Measurements from ENCODE around the gene TRAK1.
A peak's percentile ranks its signal among the peaks of the same experiment; 100 is the strongest.

Gene TRAK1

DNA sequence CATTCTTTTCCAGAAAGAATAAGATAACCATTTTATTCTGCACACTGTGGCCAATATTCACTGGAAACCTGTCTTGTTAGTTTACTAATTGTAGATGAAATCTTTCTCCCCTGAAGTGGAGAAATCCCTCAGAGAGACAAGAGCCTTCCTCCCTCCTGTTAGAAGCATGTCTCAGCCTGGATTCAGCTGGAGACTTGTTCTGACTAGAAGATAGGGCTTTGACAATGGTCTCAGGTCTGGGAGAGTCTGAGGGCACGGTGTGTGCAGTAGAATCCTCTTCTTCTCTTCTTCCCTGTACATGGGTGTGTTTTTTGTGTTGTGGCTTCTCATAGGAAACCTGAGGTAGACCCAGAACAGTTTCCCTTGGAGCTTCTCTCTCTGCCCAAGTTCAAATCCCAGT lies 154.9 kb downstream of the TRAK1 start:
- DNase-seq (ENCODE audit: low read depth, low spot score) = no peak
- Histone ChIP-seq H3K36me3 (ENCODE audit: control insufficient read depth, insufficient read depth, low read length) (no peaks in the 10 kb centered on the region), H3K9me3 (ENCODE audit: control insufficient read depth, insufficient read depth, low read length) (no peaks in the 10 kb centered on the region), H3K4me1 (ENCODE audit: control insufficient read depth, insufficient read depth, low read length) (no peaks in the 10 kb centered on the region), H3K4me3 (ENCODE audit: low read length) (no peak overlapping the region), H3K27ac (ENCODE audit: low read length) (no peak overlapping the region), H3K27me3 (ENCODE audit: control insufficient read depth, insufficient read depth, low read length) (no peaks in the 10 kb centered on the region)
- WGBS (ENCODE audit: insufficient coverage, insufficient read length) = no CpG with 5 or more reads among the region's 1 CpG

DNA sequence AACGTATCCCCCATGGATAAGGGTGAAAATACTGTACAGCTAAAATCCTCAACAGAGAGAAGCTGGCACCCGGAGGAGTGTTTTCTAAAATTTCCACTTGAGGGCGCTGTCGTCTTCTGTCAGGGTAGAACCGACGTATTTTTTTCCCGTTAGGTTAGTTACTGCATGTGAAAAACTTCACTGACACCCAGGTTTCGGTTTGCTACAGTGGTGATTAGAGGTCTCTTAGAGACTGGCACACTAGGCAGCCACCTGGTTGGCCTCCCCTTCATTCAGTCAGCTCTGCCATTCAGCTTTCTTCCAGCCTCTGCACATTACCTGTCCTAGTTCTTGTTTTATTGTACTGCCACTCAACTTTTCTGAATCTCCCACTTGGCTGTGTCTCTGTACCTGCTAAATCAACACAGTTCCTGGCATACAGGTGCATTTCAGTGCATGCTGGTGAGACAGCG lies 156.4 kb downstream of the TRAK1 start:
- WGBS (ENCODE audit: insufficient coverage, insufficient read length) = no CpG with 5 or more reads among the region's 9 CpGs
- Histone ChIP-seq H3K4me1 (ENCODE audit: control insufficient read depth, insufficient read depth, low read length) (no peaks in the 10 kb centered on the region), H3K27me3 (ENCODE audit: control insufficient read depth, insufficient read depth, low read length) (no peaks in the 10 kb centered on the region), H3K4me3 (ENCODE audit: low read length) (no peak overlapping the region), H3K36me3 (ENCODE audit: control insufficient read depth, insufficient read depth, low read length) (no peaks in the 10 kb centered on the region), H3K9me3 (ENCODE audit: control insufficient read depth, insufficient read depth, low read length) (no peaks in the 10 kb centered on the region), H3K27ac (ENCODE audit: low read length) (no peak overlapping the region)
- DNase-seq (ENCODE audit: low read depth, low spot score) = peak; percentile 52

DNA sequence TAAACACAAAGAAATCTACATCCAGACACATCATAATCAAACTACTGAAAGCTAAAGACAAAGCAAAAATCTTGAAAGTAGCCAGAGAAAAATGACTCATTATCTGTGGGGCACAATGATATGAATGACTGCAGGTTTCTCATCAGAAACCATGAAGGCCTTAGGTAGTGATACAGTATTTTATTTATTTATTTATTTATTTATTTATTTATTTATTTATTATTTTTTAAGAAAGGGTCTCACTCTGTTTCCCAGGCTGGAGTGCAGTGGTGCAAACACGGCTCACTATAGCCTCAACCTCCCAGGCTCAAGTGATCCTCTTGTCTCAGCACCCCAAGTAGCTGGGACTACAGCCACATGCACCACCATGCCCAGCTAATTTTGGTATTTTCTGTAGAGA lies 159.6 kb downstream of the TRAK1 start:
- no peak for DNase-seq (ENCODE audit: low read depth, low spot score)

DNA sequence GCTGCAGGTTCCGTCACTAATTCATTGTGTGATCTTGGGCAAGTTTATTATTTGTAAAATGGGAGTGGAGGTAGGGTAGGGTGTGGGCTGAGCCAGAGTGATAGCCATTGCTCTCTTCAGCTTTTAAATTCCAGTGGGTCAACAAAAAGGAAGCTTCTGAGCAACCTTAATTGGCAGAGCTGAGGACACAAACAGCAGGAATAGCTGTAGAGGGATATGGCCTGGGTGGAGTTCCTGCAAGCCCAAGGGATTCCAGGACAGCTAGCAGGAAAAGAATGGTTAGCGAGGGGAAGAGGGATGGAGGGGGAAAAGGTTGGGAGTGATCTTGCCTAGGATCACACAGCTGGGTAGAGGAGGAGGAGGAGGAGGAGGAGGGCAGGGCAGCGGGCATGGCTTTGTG lies 163.4 kb downstream of the TRAK1 start:
- H3K4me3 ChIP-seq (ENCODE audit: low read length) = no peak overlapping the region
- no peak overlapping the region for H3K27ac ChIP-seq (ENCODE audit: low read length)
- H3K27me3 ChIP-seq (ENCODE audit: control insufficient read depth, insufficient read depth, low read length) = no peaks in the 10 kb centered on the region
- H3K4me1 ChIP-seq (ENCODE audit: control insufficient read depth, insufficient read depth, low read length) = no peaks in the 10 kb centered on the region
- no peak for DNase-seq (ENCODE audit: low read depth, low spot score)
- H3K36me3 ChIP-seq (ENCODE audit: control insufficient read depth, insufficient read depth, low read length) = no peaks in the 10 kb centered on the region
- H3K9me3 ChIP-seq (ENCODE audit: control insufficient read depth, insufficient read depth, low read length) = no peaks in the 10 kb centered on the region
- no CpG with 5 or more reads among the region's 3 CpGs for WGBS (ENCODE audit: insufficient coverage, insufficient read length)

More for the DNA sequence above, 159.6 kb downstream of the TRAK1 start:
- no peaks in the 10 kb centered on the region for H3K9me3 ChIP-seq (ENCODE audit: control insufficient read depth, insufficient read depth, low read length)
- H3K4me1 ChIP-seq (ENCODE audit: control insufficient read depth, insufficient read depth, low read length) = no peaks in the 10 kb centered on the region
- H3K27ac ChIP-seq (ENCODE audit: low read length) = no peak overlapping the region
- H3K27me3 ChIP-seq (ENCODE audit: control insufficient read depth, insufficient read depth, low read length) = no peaks in the 10 kb centered on the region
- WGBS (ENCODE audit: insufficient coverage, insufficient read length) = no CpG with 5 or more reads among the region's 1 CpG
- no peaks in the 10 kb centered on the region for H3K36me3 ChIP-seq (ENCODE audit: control insufficient read depth, insufficient read depth, low read length)
- H3K4me3 ChIP-seq (ENCODE audit: low read length) = no peak overlapping the region

DNA sequence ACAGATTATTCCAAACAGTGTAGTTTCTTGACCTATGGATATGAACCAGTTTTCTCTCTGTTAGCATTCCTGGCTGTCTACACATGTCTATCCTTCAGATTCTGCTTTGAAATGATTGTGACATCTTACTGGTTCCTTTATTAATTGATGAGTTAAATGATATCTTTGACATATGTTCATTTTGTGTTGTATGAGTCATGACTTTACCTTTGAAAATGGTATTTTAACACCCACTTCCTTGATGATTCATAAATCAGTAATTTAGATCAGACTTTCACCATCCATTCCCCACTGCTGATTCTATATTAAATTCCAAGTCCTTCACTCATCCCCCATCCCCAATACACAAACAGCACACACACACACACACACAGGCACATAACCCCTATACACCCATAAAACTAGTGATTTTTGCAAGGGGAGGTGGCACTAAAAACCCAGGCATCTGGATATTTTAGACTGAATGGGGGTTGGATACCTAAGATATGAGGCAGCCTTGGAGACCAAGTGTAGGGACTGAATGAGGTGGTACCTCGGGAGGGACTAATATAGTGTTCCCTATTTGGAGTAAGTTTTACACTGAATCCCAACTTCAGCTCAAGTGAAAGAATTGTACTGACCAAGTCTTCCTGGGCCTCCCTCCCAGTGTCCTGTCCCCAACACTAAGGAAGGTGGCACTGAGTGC lies 165.1 kb downstream of the TRAK1 start:
- WGBS (ENCODE audit: insufficient coverage, insufficient read length) = no CpG with 5 or more reads among the region's 1 CpG
- no peak overlapping the region for H3K4me3 ChIP-seq (ENCODE audit: low read length)
- H3K9me3 ChIP-seq (ENCODE audit: control insufficient read depth, insufficient read depth, low read length) = no peaks in the 10 kb centered on the region
- H3K36me3 ChIP-seq (ENCODE audit: control insufficient read depth, insufficient read depth, low read length) = no peaks in the 10 kb centered on the region
- H3K27ac ChIP-seq (ENCODE audit: low read length) = no peak overlapping the region
- no peaks in the 10 kb centered on the region for H3K27me3 ChIP-seq (ENCODE audit: control insufficient read depth, insufficient read depth, low read length)
- no peaks in the 10 kb centered on the region for H3K4me1 ChIP-seq (ENCODE audit: control insufficient read depth, insufficient read depth, low read length)
- no peak for DNase-seq (ENCODE audit: low read depth, low spot score)

DNA sequence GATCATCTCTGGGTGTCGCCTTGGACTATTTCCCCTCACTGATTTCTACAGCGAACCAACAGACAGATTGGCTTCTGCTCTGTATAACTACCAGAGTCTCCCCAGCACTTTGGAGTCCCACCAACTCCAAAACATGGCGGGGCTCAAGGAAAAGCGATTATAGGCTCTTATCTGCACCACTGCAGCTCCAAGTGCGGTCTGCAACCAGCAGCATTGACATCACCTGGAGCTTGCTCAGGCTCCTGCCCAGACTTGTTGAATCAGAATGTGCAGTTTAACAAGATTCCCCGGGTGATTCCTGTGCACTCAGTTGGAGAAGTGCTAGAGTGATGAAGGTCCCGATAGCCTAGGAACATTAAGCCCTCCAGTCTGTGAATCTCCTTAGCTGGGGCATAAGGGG lies 165.8 kb downstream of the TRAK1 start:
- Histone ChIP-seq H3K27me3 (ENCODE audit: control insufficient read depth, insufficient read depth, low read length) (no peaks in the 10 kb centered on the region), H3K9me3 (ENCODE audit: control insufficient read depth, insufficient read depth, low read length) (no peaks in the 10 kb centered on the region), H3K4me3 (ENCODE audit: low read length) (no peak overlapping the region), H3K4me1 (ENCODE audit: control insufficient read depth, insufficient read depth, low read length) (no peaks in the 10 kb centered on the region), H3K36me3 (ENCODE audit: control insufficient read depth, insufficient read depth, low read length) (no peaks in the 10 kb centered on the region), H3K27ac (ENCODE audit: low read length) (no peak overlapping the region)
- WGBS (ENCODE audit: insufficient coverage, insufficient read length) = no CpG with 5 or more reads among the region's 7 CpGs
- no peak for DNase-seq (ENCODE audit: low read depth, low spot score)

DNA sequence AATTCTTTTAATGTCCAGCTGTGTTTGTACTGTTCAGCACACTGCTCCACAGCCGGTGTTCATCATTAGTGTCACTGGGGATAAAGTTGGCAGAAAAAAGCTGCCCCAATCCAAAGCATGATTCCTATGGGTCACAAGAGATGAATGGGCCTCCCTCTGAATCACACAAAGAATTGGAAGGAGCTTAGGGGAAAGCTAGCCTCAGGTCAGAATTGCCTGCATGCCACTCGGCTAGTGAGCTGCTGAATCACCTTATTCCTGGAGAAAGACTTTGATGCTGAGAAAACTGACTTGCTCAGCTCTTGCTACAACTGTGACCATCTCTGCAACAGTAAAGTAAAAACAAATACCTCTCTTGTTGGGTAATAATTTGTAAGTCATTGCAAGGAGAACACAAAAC lies 171.4 kb downstream of the TRAK1 start:
- no peak overlapping the region for H3K27ac ChIP-seq (ENCODE audit: low read length)
- DNase-seq (ENCODE audit: low read depth, low spot score) = no peak
- H3K9me3 ChIP-seq (ENCODE audit: control insufficient read depth, insufficient read depth, low read length) = no peaks in the 10 kb centered on the region
- no peak overlapping the region for H3K4me3 ChIP-seq (ENCODE audit: low read length)
- peaks cover 8% of the 10 kb centered on the region; the same call in 1 of the 2 replicates for H3K27me3 ChIP-seq (ENCODE audit: control insufficient read depth, insufficient read depth, low read length)
- H3K4me1 ChIP-seq (ENCODE audit: control insufficient read depth, insufficient read depth, low read length) = no peaks in the 10 kb centered on the region
- no peaks in the 10 kb centered on the region for H3K36me3 ChIP-seq (ENCODE audit: control insufficient read depth, insufficient read depth, low read length)
- WGBS (ENCODE audit: insufficient coverage, insufficient read length) = no CpG with 5 or more reads among the region's 2 CpGs

DNA sequence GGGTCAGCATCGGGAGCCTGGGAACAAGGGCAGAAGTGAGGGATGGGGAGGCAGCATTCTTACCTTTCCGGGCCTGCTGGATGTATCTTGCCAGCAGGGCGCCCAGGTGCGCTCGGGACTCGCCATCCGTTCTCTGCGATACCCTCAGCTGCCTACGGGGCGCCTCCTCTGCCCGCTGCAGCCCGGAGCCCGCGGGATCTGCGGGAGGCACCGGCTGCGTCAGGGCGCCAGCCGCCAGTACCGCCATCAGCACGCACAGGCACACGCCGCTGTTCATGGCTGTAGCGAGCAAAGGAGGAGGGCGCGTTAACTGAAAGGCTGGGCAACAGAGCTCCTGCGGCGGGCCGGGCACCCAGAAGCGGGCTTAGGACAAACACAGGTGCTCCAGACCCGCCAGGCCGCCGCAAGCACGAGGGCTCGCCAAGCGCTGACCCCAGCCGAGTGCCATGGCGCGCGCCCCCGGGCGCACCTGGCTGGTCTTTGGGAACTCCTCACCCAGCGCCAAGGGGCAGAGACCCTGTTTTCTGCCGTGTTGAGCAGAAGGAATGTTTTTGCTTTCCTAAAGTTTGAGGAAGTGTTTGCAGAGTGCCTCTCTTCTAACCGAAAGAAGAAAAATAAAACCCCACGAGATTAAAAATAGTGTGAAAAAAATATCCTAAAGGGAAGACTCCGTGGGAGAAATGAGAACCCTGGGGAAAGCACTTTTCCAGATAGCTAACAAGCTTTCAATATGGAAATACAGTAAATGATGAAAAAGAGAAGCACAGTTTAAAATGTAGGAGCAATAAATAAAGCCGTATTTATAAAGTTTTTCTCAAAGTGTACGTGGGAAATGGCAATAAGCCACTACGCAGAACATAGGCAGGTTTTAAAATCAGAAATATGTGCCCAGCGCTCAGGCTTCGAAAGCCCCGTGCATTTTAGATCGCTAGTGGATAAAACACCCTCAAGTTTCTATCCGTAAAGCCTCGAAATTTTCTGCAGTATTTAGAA lies 172.5 kb downstream of the TRAK1 start:
- Histone ChIP-seq H3K4me1 (ENCODE audit: control insufficient read depth, insufficient read depth, low read length) (no peaks in the 10 kb centered on the region), H3K27me3 (ENCODE audit: control insufficient read depth, insufficient read depth, low read length) (peaks cover 8% of the 10 kb centered on the region; the same call in 1 of the 2 replicates), H3K9me3 (ENCODE audit: control insufficient read depth, insufficient read depth, low read length) (no peaks in the 10 kb centered on the region), H3K36me3 (ENCODE audit: control insufficient read depth, insufficient read depth, low read length) (no peaks in the 10 kb centered on the region), H3K27ac (ENCODE audit: low read length) (no peak overlapping the region), H3K4me3 (ENCODE audit: low read length) (peak overlapping the region; percentile 26; the same call in 1 of the 2 replicates)
- WGBS (ENCODE audit: insufficient coverage, insufficient read length) = no CpG with 5 or more reads among the region's 56 CpGs
- DNase-seq (ENCODE audit: low read depth, low spot score) = peak; percentile 18

DNA sequence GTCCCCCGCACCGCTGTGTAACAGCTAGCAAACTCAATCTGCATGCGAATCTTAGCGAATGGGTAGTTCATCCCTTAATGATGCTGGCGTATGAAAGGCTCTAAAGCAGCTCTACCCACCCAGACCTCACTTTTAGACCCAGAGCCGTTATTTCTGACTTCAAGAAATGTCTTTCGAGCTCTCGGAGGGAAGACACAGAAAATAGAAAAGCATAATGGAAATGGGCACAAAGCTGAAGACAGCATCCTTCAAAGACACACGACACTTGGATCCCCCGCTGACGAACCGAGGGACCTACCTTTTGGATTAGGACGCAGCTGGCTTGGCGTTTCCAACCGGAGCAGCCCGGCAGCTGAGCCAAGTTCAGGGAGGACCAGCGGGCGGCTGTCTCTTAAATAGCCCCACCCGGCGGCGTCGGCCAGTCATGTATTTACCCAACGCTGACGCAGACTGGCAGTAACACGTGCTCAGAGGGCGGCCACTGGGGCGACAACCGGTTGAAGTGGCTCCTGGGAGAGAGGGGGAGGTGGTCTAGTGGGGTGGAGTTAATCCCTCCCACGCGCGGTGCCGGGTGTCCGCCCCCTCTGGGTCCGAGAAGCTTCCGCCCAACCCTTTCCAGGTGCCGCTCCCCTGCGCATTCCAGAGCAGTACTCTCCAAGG lies 173.4 kb downstream of the TRAK1 start:
- no peaks in the 10 kb centered on the region for H3K4me1 ChIP-seq (ENCODE audit: control insufficient read depth, insufficient read depth, low read length)
- no peaks in the 10 kb centered on the region for H3K9me3 ChIP-seq (ENCODE audit: control insufficient read depth, insufficient read depth, low read length)
- H3K36me3 ChIP-seq (ENCODE audit: control insufficient read depth, insufficient read depth, low read length) = no peaks in the 10 kb centered on the region
- WGBS (ENCODE audit: insufficient coverage, insufficient read length) = no CpG with 5 or more reads among the region's 37 CpGs
- DNase-seq (ENCODE audit: low read depth, low spot score) = peak; percentile 18
- H3K27me3 ChIP-seq (ENCODE audit: control insufficient read depth, insufficient read depth, low read length) = peaks cover 8% of the 10 kb centered on the region
- H3K27ac ChIP-seq (ENCODE audit: low read length) = no peak overlapping the region
- no peak overlapping the region for H3K4me3 ChIP-seq (ENCODE audit: low read length)
